ENCODE data around the gene SLC6A7.
A peak's percentile ranks its signal among the peaks of the same experiment; 100 is the strongest.

Gene SLC6A7

GRCh38 chr5:150161242-150162141 is 28.4 kb upstream of the SLC6A7 start:
- TF ChIP-seq CTCF (IDR thresholded peaks at IDR 0.05; ENCODE audit: low read depth, low read length): peak; percentile 99
- DNase-seq (ENCODE audit: extremely low read depth, low read depth): no peak

DNA sequence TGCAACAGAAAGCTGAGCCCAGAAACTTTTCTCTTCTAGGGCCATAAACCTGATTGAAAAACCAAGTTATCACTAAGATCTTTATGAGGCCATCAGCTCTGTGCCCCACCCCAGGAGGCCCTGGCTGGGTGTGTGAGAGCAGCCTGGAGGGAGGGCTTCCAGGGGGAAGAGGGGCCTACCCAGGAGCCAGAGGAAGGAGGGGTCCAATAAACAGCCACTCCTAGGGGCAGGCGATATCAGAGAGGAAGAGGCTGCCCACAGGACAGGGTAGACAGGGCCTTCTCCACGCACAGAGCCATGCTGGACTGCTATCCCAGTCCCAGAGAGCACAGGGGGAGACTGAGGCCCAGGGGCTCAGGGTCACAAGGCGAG is 27.7 kb upstream of the SLC6A7 start:
- TF ChIP-seq CTCF (IDR thresholded peaks at IDR 0.05; ENCODE audit: low read depth, low read length): no peak
- DNase-seq (ENCODE audit: extremely low read depth, low read depth): no peak

- TF ChIP-seq CTCF (IDR thresholded peaks at IDR 0.05; ENCODE audit: low read depth, low read length): no peak
These were observed 26.8 kb upstream of the SLC6A7 start for GRCh38 chr5:150163035-150163434.

DNA sequence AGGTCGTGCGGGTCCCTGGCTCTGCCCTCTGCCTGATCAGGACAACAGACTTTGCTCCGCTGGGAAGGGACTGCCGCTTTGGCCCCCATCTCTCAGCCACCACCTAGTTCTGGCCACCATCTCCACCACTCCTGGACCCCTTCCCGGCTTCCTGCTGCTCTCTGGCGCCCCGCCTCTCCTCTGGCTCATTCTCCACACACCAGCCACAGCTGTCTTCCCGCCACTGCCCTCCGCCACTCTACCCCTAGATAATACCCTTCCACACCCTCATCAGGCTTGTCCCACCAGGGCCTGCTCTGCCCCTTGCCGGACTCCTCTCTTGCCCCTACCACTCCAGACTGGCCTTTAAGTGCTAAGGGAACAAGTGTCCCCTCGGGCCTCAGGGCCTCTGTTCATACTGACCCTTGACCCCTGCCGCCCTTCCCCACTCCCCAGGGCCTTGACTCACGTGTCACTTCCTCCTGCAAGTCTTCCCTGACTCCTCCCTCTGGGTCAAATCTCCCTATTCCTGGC is 26.3 kb upstream of the SLC6A7 start:
- TF ChIP-seq CTCF (IDR thresholded peaks at IDR 0.05; ENCODE audit: low read depth, low read length): peak; percentile 37
- DNase-seq (ENCODE audit: extremely low read depth, low read depth): no peak

More at GRCh38 chr5:150163035-150163434, 26.8 kb upstream of the SLC6A7 start:
- DNase-seq (ENCODE audit: extremely low read depth, low read depth): no peak

- no peak for DNase-seq (ENCODE audit: extremely low read depth, low read depth)
- no peak for TF ChIP-seq CTCF (IDR thresholded peaks at IDR 0.05; ENCODE audit: low read depth, low read length)
These were observed 25.5 kb upstream of the SLC6A7 start for GRCh38 chr5:150164211-150164980.

- TF ChIP-seq CTCF (IDR thresholded peaks at IDR 0.05; ENCODE audit: low read depth, low read length): no peak
- DNase-seq (ENCODE audit: extremely low read depth, low read depth): no peak
These were observed 23.7 kb upstream of the SLC6A7 start for GRCh38 chr5:150166037-150166649.

Data from AG09319 (cell line).